Fibroblast of the aortic adventitia (primary cell): ENCODE data around the gene FSTL5. TPM values are rescaled to one million over a fixed set of nuclear protein-coding genes. Genes with fewer than 3 reads are reported as not detected.

Experiments used
- DNase-seq: peaks from one replicate; pipeline ENCODE4 v3.0.0-alpha.2; 2010; ENCODE audit warnings: low read depth
- H3K4me3 ChIP-seq: 2 replicates; pipeline ENCODE4 v1.5.1; 2011; ENCODE audit warnings: low read depth, mild to moderate bottlenecking, control low read depth, low read length, moderate library complexity
- CTCF ChIP-seq: IDR thresholded peaks from 2 replicates; pipeline ENCODE4 v1.5.1; 2011; ENCODE audit warnings: mild to moderate bottlenecking, low read length, control low read depth, inconsistent platforms; ENCODE audit not compliant: insufficient read depth
- total RNA-seq: library from RNA; depleted of rRNA; stranded (reverse); fragments of >200 nt; gene quantifications from 2 replicates; pipeline ENCODE4 v1.2.3, GENCODE V29; 2012; ENCODE audit warnings: low replicate concordance

Gene FSTL5
- total RNA-seq, 1 donor, result under 0.01 TPM

- no peak overlapping the region for H3K4me3 ChIP-seq
- TF ChIP-seq CTCF, result no peak
- no peak for DNase-seq
Measured at GRCh38 chr4:161428180-161428965, 735.4 kb downstream of the FSTL5 start.

- TF ChIP-seq CTCF, result no peak
- DNase-seq, result no peak
- H3K4me3 ChIP-seq, result no peak overlapping the region
Measured at GRCh38 chr4:161419822-161420221, 744.0 kb downstream of the FSTL5 start.

GRCh38 chr4:161411901-161412300 is 751.9 kb downstream of the FSTL5 start:
- H3K4me3 ChIP-seq, result no peak overlapping the region
- no peak for TF ChIP-seq CTCF
- no peak for DNase-seq

- no peak for TF ChIP-seq CTCF
- DNase-seq, result no peak
- H3K4me3 ChIP-seq, result no peak overlapping the region
Measured at GRCh38 chr4:161404346-161405110, 759.3 kb downstream of the FSTL5 start.

GRCh38 chr4:161403781-161404180 is 760.0 kb downstream of the FSTL5 start:
- no peak for DNase-seq
- no peak overlapping the region for H3K4me3 ChIP-seq
- TF ChIP-seq CTCF, result no peak

GRCh38 chr4:161393602-161394001 is 770.2 kb downstream of the FSTL5 start:
- no peak for TF ChIP-seq CTCF
- DNase-seq, result no peak
- no peak overlapping the region for H3K4me3 ChIP-seq
